ENCODE measurements around the gene RAB6B. TPM values are rescaled to one million over a fixed set of nuclear protein-coding genes. Genes with fewer than 3 reads are reported as not detected.

The RAB6B gene
- total and polyA plus RNA-seq, 2 experiments from 2014 or later: 2.6 to 9.1 TPM

GRCh38 chr3:133893683-133894352, 1.9 kb downstream of the RAB6B start:
- no peak for DNase-seq (ENCODE audit: low spot score)
- peak overlapping the region; percentile 99 for H3K4me2 ChIP-seq

GRCh38 chr3:133892541-133893231, 3.0 kb downstream of the RAB6B start:
- 93% methylated on average over 6 of the region's 6 CpGs for WGBS (ENCODE audit: low lambda C conversion rate, missing lambda C conversion rate)
- Histone ChIP-seq H3K4me1 (ENCODE audit: insufficient read depth) (no peaks in the 10 kb centered on the region), H3K4me2 (no peak overlapping the region), H3K27me3 (peaks cover 18% of the 10 kb centered on the region), H4K20me1 (ENCODE audit: insufficient read depth, poor library complexity, severe bottlenecking) (no peaks in the 10 kb centered on the region), H3K27ac (no peak overlapping the region), H3K4me3 (no peak overlapping the region), H3K9me3 (ENCODE audit: low read depth) (no peaks in the 10 kb centered on the region), H3K9me2 (replicated peaks; ENCODE audit: insufficient read depth) (no peaks in the 10 kb centered on the region), H3K36me3 (replicated peaks; ENCODE audit: insufficient read depth, low read depth) (no peaks in the 10 kb centered on the region), H2AFZ (no peak overlapping the region), H3K79me2 (no peaks in the 10 kb centered on the region)
- no peak for DNase-seq (ENCODE audit: low spot score)
- TF ChIP-seq CTCF (IDR thresholded peaks at IDR 0.05; ENCODE audit: poor library complexity) (no peak), EZH2phosphoT487 (IDR thresholded peaks at IDR 0.05; ENCODE audit: low read depth, severe bottlenecking, unreplicated experiment) (no peak), EZH2 (IDR thresholded peaks at IDR 0.05; ENCODE audit: borderline replicate concordance) (no peak)

More at GRCh38 chr3:133893683-133894352, 1.9 kb downstream of the RAB6B start:
- 76% methylated on average over 6 of the region's 6 CpGs for WGBS (ENCODE audit: low lambda C conversion rate, missing lambda C conversion rate)
- no peaks in the 10 kb centered on the region for H4K20me1 ChIP-seq (ENCODE audit: insufficient read depth, poor library complexity, severe bottlenecking)
- no peak overlapping the region for H2AFZ ChIP-seq
- no peaks in the 10 kb centered on the region for H3K4me1 ChIP-seq (ENCODE audit: insufficient read depth)
- no peaks in the 10 kb centered on the region for H3K9me3 ChIP-seq (ENCODE audit: low read depth)
- peaks cover 22% of the 10 kb centered on the region for H3K27me3 ChIP-seq
- H3K4me3 ChIP-seq: no peak overlapping the region
- no peaks in the 10 kb centered on the region for H3K9me2 ChIP-seq (replicated peaks; ENCODE audit: insufficient read depth)
- H3K27ac ChIP-seq: no peak overlapping the region
- H3K36me3 ChIP-seq (replicated peaks; ENCODE audit: insufficient read depth, low read depth): no peaks in the 10 kb centered on the region
- H3K79me2 ChIP-seq: no peaks in the 10 kb centered on the region
- TF ChIP-seq EZH2phosphoT487 (IDR thresholded peaks at IDR 0.05; ENCODE audit: low read depth, severe bottlenecking, unreplicated experiment) (no peak), CTCF (IDR thresholded peaks at IDR 0.05; ENCODE audit: poor library complexity) (no peak), EZH2 (IDR thresholded peaks at IDR 0.05; ENCODE audit: borderline replicate concordance) (no peak)

- no peak overlapping the region for H2AFZ ChIP-seq
- 95% methylated on average over 11 of the region's 11 CpGs for WGBS (ENCODE audit: low lambda C conversion rate, missing lambda C conversion rate)
These were observed 3.9 kb downstream of the RAB6B start for GRCh38 chr3:133891662-133892378.

More at GRCh38 chr3:133891662-133892378, 3.9 kb downstream of the RAB6B start:
- no peaks in the 10 kb centered on the region for H3K79me2 ChIP-seq
- no peaks in the 10 kb centered on the region for H3K36me3 ChIP-seq (replicated peaks; ENCODE audit: insufficient read depth, low read depth)
- H3K9me3 ChIP-seq (ENCODE audit: low read depth): no peaks in the 10 kb centered on the region
- H3K27me3 ChIP-seq: peaks cover 9% of the 10 kb centered on the region
- H3K4me3 ChIP-seq: no peak overlapping the region
- no peak overlapping the region for H3K4me2 ChIP-seq
- no peak for TF ChIP-seq EZH2phosphoT487 (IDR thresholded peaks at IDR 0.05; ENCODE audit: low read depth, severe bottlenecking, unreplicated experiment)
- no peak for TF ChIP-seq EZH2 (IDR thresholded peaks at IDR 0.05; ENCODE audit: borderline replicate concordance)
- no peak for TF ChIP-seq CTCF (IDR thresholded peaks at IDR 0.05; ENCODE audit: poor library complexity)
- DNase-seq (ENCODE audit: low spot score): no peak
- H3K4me1 ChIP-seq (ENCODE audit: insufficient read depth): no peaks in the 10 kb centered on the region
- no peaks in the 10 kb centered on the region for H4K20me1 ChIP-seq (ENCODE audit: insufficient read depth, poor library complexity, severe bottlenecking)
- no peaks in the 10 kb centered on the region for H3K9me2 ChIP-seq (replicated peaks; ENCODE audit: insufficient read depth)
- no peak overlapping the region for H3K27ac ChIP-seq
